Liver (tissue), 9 donors: ENCODE results near the gene CHRM1. TPM values are rescaled to one million over a fixed set of nuclear protein-coding genes. Genes with fewer than 3 reads are reported as not detected.

Experiments used
- DNase-seq: peaks from one replicate; pipeline ENCODE4 v3.0.0-alpha.2; 2017; ENCODE audit warnings: low spot score
- H3K27ac ChIP-seq, 2 donors: one replicate each; pipeline ENCODE4 v1.7.0; 2013; ENCODE audit warnings: inconsistent platforms in 2 of 2, low read length in 2 of 2, control low read depth in 1 of 2, low read depth in 1 of 2, mild to moderate bottlenecking in 1 of 2
- H3K27me3 ChIP-seq, 4 donors: one replicate each; pipeline versions ENCODE4 v1.6.1 to v1.7.0; 2013; ENCODE audit warnings: low read length in 3 of 4, inconsistent platforms in 1 of 4, mild to moderate bottlenecking in 1 of 4, moderate library complexity in 1 of 4; ENCODE audit not compliant: control insufficient read depth in 4 of 4, insufficient read depth in 4 of 4
- H3K36me3 ChIP-seq, 4 donors: one replicate each; pipeline versions ENCODE4 v1.6.1 to v1.7.0; 2013; ENCODE audit warnings: low read length in 3 of 4, mild to moderate bottlenecking in 3 of 4, low read depth in 1 of 4, moderate library complexity in 1 of 4; ENCODE audit not compliant: control insufficient read depth in 4 of 4, insufficient read depth in 3 of 4
- H3K4me1 ChIP-seq, 4 donors: one replicate each; pipeline versions ENCODE4 v1.6.1 to v1.7.0; 2013; ENCODE audit warnings: low read length in 3 of 4, mild to moderate bottlenecking in 3 of 4, moderate library complexity in 1 of 4; ENCODE audit not compliant: control insufficient read depth in 4 of 4, insufficient read depth in 4 of 4
- H3K4me3 ChIP-seq, 3 donors: one replicate each; pipeline versions ENCODE4 v1.6.1 to v1.7.0; 2013; ENCODE audit warnings: low read length in 3 of 3, control low read depth in 1 of 3, low read depth in 1 of 3, mild to moderate bottlenecking in 1 of 3
- H3K9ac ChIP-seq, 2 donors: one replicate each; pipeline ENCODE4 v1.7.0; 2013; ENCODE audit warnings: low read length in 2 of 2, mild to moderate bottlenecking in 2 of 2, moderate library complexity in 2 of 2, control low read depth in 1 of 2, low read depth in 1 of 2
- H3K9me3 ChIP-seq, 4 donors: one replicate each; pipeline versions ENCODE4 v1.6.1 to v1.7.0; 2013; ENCODE audit warnings: low read length in 3 of 4; ENCODE audit not compliant: control insufficient read depth in 4 of 4
- ATF3 ChIP-seq: IDR thresholded peaks from 2 replicates; pipeline ENCODE4 v1.6.1; 2016; ENCODE audit warnings: antibody characterized with exemption
- CTCF ChIP-seq: fragments of 150-350 bp; IDR thresholded peaks from 2 replicates; pipeline ENCODE4 v1.5.1; 2017; ENCODE audit warnings: improper control_type of control experiment, low read depth, low read length; ENCODE audit not compliant: missing input control
- EGR1 ChIP-seq, 2 donors: IDR thresholded peaks; 2 replicates each; pipeline ENCODE4 v1.6.1; 2016 to 2018; ENCODE audit warnings: antibody characterized with exemption in 2 of 2, low read depth in 2 of 2
- GABPA ChIP-seq, 2 donors: IDR thresholded peaks in 1 of 2; conservative IDR thresholded peaks in 1 of 2; 2 replicates each; pipeline ENCODE4 v1.6.1; 2016; ENCODE audit warnings: antibody characterized with exemption in 2 of 2, mild to moderate bottlenecking in 1 of 2, moderate library complexity in 1 of 2
- NR2F2 ChIP-seq: IDR thresholded peaks from 2 replicates; pipeline ENCODE4 v1.6.1; 2016; ENCODE audit warnings: antibody characterized with exemption
- RAD21 ChIP-seq, 2 donors: IDR thresholded peaks; 2 replicates each; pipeline ENCODE4 v1.6.1; 2016; ENCODE audit warnings: antibody characterized with exemption in 2 of 2, mild to moderate bottlenecking in 2 of 2
- TAF1 ChIP-seq: conservative IDR thresholded peaks from 2 replicates; pipeline ENCODE4 v1.6.1; 2016; ENCODE audit warnings: antibody characterized with exemption, mild to moderate bottlenecking
- ZBTB33 ChIP-seq: IDR thresholded peaks from 2 replicates; pipeline ENCODE4 v1.6.1; 2016; ENCODE audit warnings: antibody characterized with exemption
- WGBS: extraction: QIAGEN DNeasy Blood & Tissue Kit; methylation state at CpG from one replicate; pipeline ENCODE4 v1.1.7; 2013; 5-methylcytosine and 5-hydroxymethylcytosine counted together
- polyA plus RNA-seq, 2 donors: library from polyadenylated mRNA; stranded (reverse) in 1 of 2; unstranded in 1 of 2; fragments of 200-250 nt in 1 of 2; fragments of >200 nt in 1 of 2; fragmentation: Nextera tagmentation in 1 of 2; extraction: Ambion mirVana in 1 of 2; gene quantifications; one replicate each; pipeline versions ENCODE4 v1.2.1 to v1.2.3, GENCODE V29; 2013 to 2015
- total RNA-seq, 2 donors: library from RNA; depleted of rRNA; stranded (reverse); fragments of >200 nt; gene quantifications; one replicate each; pipeline ENCODE4 v1.2.3, GENCODE V29; 2014
- donor health status: healthy.
- donor health status: healthy.
- donor health status: healthy.
- donor health status: healthy.
- donor health status: healthy.

CHRM1 gene
- total and polyA plus RNA-seq, 4 donors: not detected

- no peaks in the 10 kb centered on the region for H3K27me3 ChIP-seq
- DNase-seq: no peak
- no peak overlapping the region for H3K27ac ChIP-seq
- H3K36me3 ChIP-seq: no peaks in the 10 kb centered on the region
- H3K4me1 ChIP-seq: no peaks in the 10 kb centered on the region
- no peak overlapping the region for H3K9ac ChIP-seq
- H3K9me3 ChIP-seq: no peaks in the 10 kb centered on the region
- H3K4me3 ChIP-seq: no peak overlapping the region
- TF ChIP-seq NR2F2 (no peak), TAF1 (no peak), ATF3 (no peak), GABPA (IDR thresholded peaks at IDR 0.05 in 1 of 2, conservative IDR thresholded peaks at IDR 0.05 in 1 of 2) (no peak), ZBTB33 (no peak)
- 63% methylated on average over 2 of the region's 2 CpGs for WGBS
Measured at GRCh38 chr11:62897311-62897710, 23.9 kb downstream of the CHRM1 start.

- no peak for DNase-seq
- H3K27ac ChIP-seq: no peak overlapping the region
Measured at GRCh38 chr11:62896049-62896448, 25.1 kb downstream of the CHRM1 start.

More at GRCh38 chr11:62896049-62896448, 25.1 kb downstream of the CHRM1 start:
- TF ChIP-seq ZBTB33 (no peak), EGR1 (IDR thresholded peaks at IDR 0.05; ENCODE audit: low read depth in 2 of 2) (no peak), NR2F2 (peak; percentile 44), CTCF (no peak), RAD21 (IDR thresholded peaks at IDR 0.05) (no peak)
- H3K9ac ChIP-seq: no peak overlapping the region
- no peak overlapping the region for H3K4me3 ChIP-seq
- H3K27me3 ChIP-seq: no peaks in the 10 kb centered on the region
- WGBS: 67% methylated on average over 10 of the region's 10 CpGs
- no peaks in the 10 kb centered on the region for H3K9me3 ChIP-seq
- H3K36me3 ChIP-seq: no peaks in the 10 kb centered on the region
- H3K4me1 ChIP-seq: no peaks in the 10 kb centered on the region
